Prostate gland (tissue), 2 donors: ENCODE results near the gene CDK5RAP2. TPM values are rescaled to one million over a fixed set of nuclear protein-coding genes. Genes with fewer than 3 reads are reported as not detected.

ENCODE experiments used
- DNase-seq: peaks from one replicate; pipeline ENCODE4 v3.0.0-alpha.2; 2019; ENCODE audit warnings: low spot score
- H3K27ac ChIP-seq, 2 donors: fragments of 200-600 bp; sonication (generic); 2 replicates each; pipeline ENCODE4 v1.5.1; 2017 to 2019
- H3K27me3 ChIP-seq: fragments of 200-600 bp; sonication (generic); replicated peaks from 2 replicates; pipeline ENCODE4 v1.5.1; 2019; ENCODE audit not compliant: insufficient read depth
- H3K36me3 ChIP-seq, 2 donors: fragments of 200-600 bp; sonication (generic); 1 replicate in 1 of 2; 2 replicates in 1 of 2; pipeline versions ENCODE4 v1.5.1 to v1.8.1; 2017 to 2019
- H3K4me1 ChIP-seq: fragments of 200-600 bp; sonication (generic); replicated peaks from 2 replicates; pipeline ENCODE4 v1.5.1; 2019
- H3K4me3 ChIP-seq, 2 donors: fragments of 200-600 bp; sonication (generic); 2 replicates each; pipeline ENCODE4 v1.5.1; 2017 to 2019
- H3K9me3 ChIP-seq: fragments of 200-600 bp; sonication (generic); 2 replicates; pipeline ENCODE4 v1.5.1; 2017
- CTCF ChIP-seq, 4 experiments: fragments of 200-600 bp in 2 of 4; fragments of 450-650 bp in 2 of 4; sonication (generic) in 2 of 4; IDR thresholded peaks; 1 replicate in 3 of 4; 2 replicates in 1 of 4; pipeline ENCODE4 v1.5.1; 2016 to 2019; ENCODE audit warnings: antibody characterized with exemption in 4 of 4, mild to moderate bottlenecking in 2 of 4, moderate library complexity in 2 of 4
- POLR2A ChIP-seq: fragments of 450-650 bp; IDR thresholded peaks from one replicate; pipeline ENCODE4 v1.6.1; 2016; ENCODE audit warnings: antibody characterized with exemption, mild to moderate bottlenecking
- POLR2AphosphoS5 ChIP-seq: sonication (generic); formaldehyde crosslinking; IDR thresholded peaks from one replicate; pipeline ENCODE4 v1.6.1; 2017; ENCODE audit warnings: antibody characterized with exemption
- WGBS: methylation state at CpG from one replicate; pipeline ENCODE4 v1.1.5; 2018; 5-methylcytosine and 5-hydroxymethylcytosine counted together
- intact Hi-C: fragments of 100-400 bp; cut with DNase I; formaldehyde crosslinking; loops from one replicate; pipeline ENCODE4 v1.14.2; 2022
- total RNA-seq, 2 donors: library from RNA; depleted of rRNA; stranded (reverse); fragments of >200 nt; gene quantifications; one replicate each; pipeline ENCODE4 v1.1.0, GENCODE V29; 2016

Gene CDK5RAP2
- total RNA-seq, 2 donors from 2014 or later: 48.6 to 54.1 TPM

- DNase-seq: no peak
- no peak for TF ChIP-seq POLR2A
These were observed 37.1 kb downstream of the CDK5RAP2 start for GRCh38 chr9:120542701-120543490.

GRCh38 chr9:120541921-120542320 lies 38.0 kb downstream of the CDK5RAP2 start:
- intact Hi-C loops: no loop called here
- no peak overlapping the region for H3K27ac ChIP-seq
- H3K4me1 ChIP-seq: no peaks in the 10 kb centered on the region
- H3K36me3 ChIP-seq: peaks cover 0 to 7% of the 10 kb centered on the region in 2 donors
- H3K9me3 ChIP-seq: no peaks in the 10 kb centered on the region
- H3K4me3 ChIP-seq: no peak overlapping the region
- no peaks in the 10 kb centered on the region for H3K27me3 ChIP-seq
- DNase-seq: no peak
- no peak for TF ChIP-seq POLR2AphosphoS5
- WGBS: 91% methylated on average over 2 of the region's 2 CpGs

More at GRCh38 chr9:120542701-120543490, 37.1 kb downstream of the CDK5RAP2 start:
- 94% methylated on average over 7 of the region's 7 CpGs for WGBS
- Histone ChIP-seq H3K9me3 (no peaks in the 10 kb centered on the region), H3K27me3 (no peaks in the 10 kb centered on the region), H3K36me3 (peaks cover 0 to 7% of the 10 kb centered on the region in 2 donors), H3K4me3 (no peak overlapping the region), H3K27ac (no peak overlapping the region), H3K4me1 (no peaks in the 10 kb centered on the region)
- intact Hi-C loops: no loop called here

GRCh38 chr9:120539951-120540350 lies 40.0 kb downstream of the CDK5RAP2 start:
- intact Hi-C loops: no loop called here
- 92% methylated on average over 9 of the region's 9 CpGs for WGBS
- Histone ChIP-seq H3K4me1 (no peaks in the 10 kb centered on the region), H3K27ac (no peak overlapping the region), H3K9me3 (no peaks in the 10 kb centered on the region), H3K27me3 (no peaks in the 10 kb centered on the region), H3K36me3 (peaks cover 0 to 7% of the 10 kb centered on the region in 2 donors), H3K4me3 (no peak overlapping the region)
- DNase-seq: no peak
- no peak for TF ChIP-seq CTCF (IDR thresholded peaks at IDR 0.05)
- no peak for TF ChIP-seq POLR2AphosphoS5
- no peak for TF ChIP-seq POLR2A

GRCh38 chr9:120538339-120538738 lies 41.6 kb downstream of the CDK5RAP2 start:
- no peak for DNase-seq
- no peak overlapping the region for H3K27ac ChIP-seq
- WGBS: 79% methylated on average over 3 of the region's 3 CpGs
- H3K4me1 ChIP-seq: no peaks in the 10 kb centered on the region
- intact Hi-C loops: no loop called here
- H3K27me3 ChIP-seq: no peaks in the 10 kb centered on the region
- no peaks in the 10 kb centered on the region for H3K9me3 ChIP-seq
- TF ChIP-seq POLR2A (no peak), CTCF (IDR thresholded peaks at IDR 0.05) (no peak), POLR2AphosphoS5 (no peak)
- H3K4me3 ChIP-seq: no peak overlapping the region
- no peaks in the 10 kb centered on the region for H3K36me3 ChIP-seq

- 90% methylated on average over 5 of the region's 5 CpGs for WGBS
- intact Hi-C loops: no loop called here
- no peak for DNase-seq
These were observed 42.9 kb downstream of the CDK5RAP2 start for GRCh38 chr9:120536949-120537640.

More at GRCh38 chr9:120536949-120537640, 42.9 kb downstream of the CDK5RAP2 start:
- Histone ChIP-seq H3K36me3 (no peaks in the 10 kb centered on the region), H3K9me3 (no peaks in the 10 kb centered on the region), H3K4me3 (no peak overlapping the region), H3K27me3 (no peaks in the 10 kb centered on the region), H3K4me1 (no peaks in the 10 kb centered on the region), H3K27ac (no peak overlapping the region)
- TF ChIP-seq POLR2A (no peak), CTCF (IDR thresholded peaks at IDR 0.05) (no peak), POLR2AphosphoS5 (no peak)
